IPS-18a (cell line): ENCODE results near the gene S100Z.
A peak's percentile ranks its signal among the peaks of the same experiment; 100 is the strongest.

Experiments
- H3K27ac ChIP-seq: one replicate; pipeline ENCODE4 v1.5.1; 2013; ENCODE audit warnings: low read length
- H3K27me3 ChIP-seq: one replicate; pipeline ENCODE4 v1.6.1; 2013; ENCODE audit warnings: mild to moderate bottlenecking, low read length; ENCODE audit not compliant: control insufficient read depth, insufficient read depth
- H3K36me3 ChIP-seq: one replicate; pipeline ENCODE4 v1.6.1; 2013; ENCODE audit warnings: low read depth, low read length; ENCODE audit not compliant: control insufficient read depth
- H3K4me1 ChIP-seq: one replicate; pipeline ENCODE4 v1.6.1; 2013; ENCODE audit warnings: low read depth, low read length; ENCODE audit not compliant: control insufficient read depth
- H3K4me3 ChIP-seq: one replicate; pipeline ENCODE4 v1.5.1; 2013; ENCODE audit warnings: low read length
- H3K9ac ChIP-seq: one replicate; pipeline ENCODE4 v1.6.1; 2013; ENCODE audit warnings: mild to moderate bottlenecking, low read length, moderate library complexity
- H3K9me3 ChIP-seq: one replicate; pipeline ENCODE4 v1.6.1; 2013; ENCODE audit warnings: low read depth, low read length; ENCODE audit not compliant: control insufficient read depth

S100Z gene

DNA sequence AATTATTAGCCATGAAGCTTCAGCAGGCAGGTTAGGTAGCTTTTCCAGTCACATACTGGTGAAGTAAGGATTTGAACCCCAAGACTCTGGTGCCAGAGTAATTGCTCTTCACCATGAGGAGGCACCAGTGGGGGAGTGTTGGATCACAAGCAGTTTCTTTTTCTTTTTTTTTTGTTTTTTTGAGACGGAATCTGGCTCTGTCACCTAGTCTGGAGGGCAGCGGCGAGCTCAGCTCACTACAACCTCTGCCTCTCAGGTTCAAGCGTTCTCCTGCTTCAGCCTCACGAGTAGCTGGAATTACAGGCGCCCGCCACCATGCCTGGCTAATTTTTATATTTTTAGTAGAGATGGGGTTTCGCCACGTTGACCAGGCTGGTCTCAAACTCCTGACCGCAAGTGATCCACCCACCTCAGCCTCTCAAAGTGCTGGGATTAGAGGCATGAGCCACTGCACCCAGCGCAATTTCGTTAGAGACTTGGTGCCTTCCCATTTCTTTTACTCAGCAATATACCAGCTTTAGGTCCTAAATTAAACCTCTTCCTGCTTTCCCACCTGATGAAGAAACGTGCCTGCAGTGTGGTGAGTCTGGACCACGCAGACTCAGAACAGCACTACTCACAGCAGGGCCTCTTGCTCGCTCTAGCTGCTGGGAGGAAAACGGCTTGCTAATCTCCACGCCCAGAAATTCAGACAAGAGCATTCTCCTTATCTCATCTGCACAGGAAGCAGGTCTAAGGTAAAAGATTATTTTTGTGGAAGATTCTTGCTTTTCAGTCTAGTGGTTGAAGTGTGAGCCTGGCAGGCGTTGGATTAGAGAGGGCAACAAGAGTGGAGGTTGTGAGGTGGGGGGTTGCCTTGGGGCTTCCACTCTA lies at the start of gene S100Z:
S100Z (plus strand) TSS at position 596 of the 873 bp plus-strand sequence. CDS start 25,346 bp downstream, outside the sequence.
- Histone ChIP-seq H3K9me3 (peaks cover 4% of the 10 kb centered on the region), H3K27ac (no peak within 1 kb of the TSS), H3K27me3 (no peaks in the 10 kb centered on the region), H3K4me3 (no peak within 1 kb of the TSS), H3K4me1 (no peaks in the 10 kb centered on the region), H3K9ac (no peak within 1 kb of the TSS), H3K36me3 (no peaks in the 10 kb centered on the region)

DNA sequence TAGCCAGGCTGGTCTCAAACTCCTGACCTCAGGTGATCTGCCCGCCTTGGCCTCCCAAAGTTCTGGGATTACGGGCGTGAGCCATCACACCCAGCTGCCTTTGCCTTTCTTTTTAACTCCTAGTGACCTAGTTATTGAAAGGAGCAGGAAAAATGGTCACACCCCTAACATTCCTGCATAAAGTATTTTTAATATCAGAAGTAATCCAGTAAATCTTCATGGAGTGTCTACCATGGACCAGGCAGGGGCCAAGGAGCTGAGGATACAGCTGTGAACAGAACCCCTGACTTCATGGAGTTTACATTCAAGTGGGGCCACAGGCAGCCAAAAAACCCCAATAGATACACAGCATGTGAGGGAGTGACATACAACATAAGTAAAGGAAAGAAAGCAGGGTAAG lies 49.2 kb upstream of the S100Z start:
- no peaks in the 10 kb centered on the region for H3K9me3 ChIP-seq
- H3K36me3 ChIP-seq, result no peaks in the 10 kb centered on the region
- no peak overlapping the region for H3K4me3 ChIP-seq
- H3K27ac ChIP-seq, result no peak overlapping the region
- no peaks in the 10 kb centered on the region for H3K27me3 ChIP-seq
- peaks cover 1% of the 10 kb centered on the region for H3K4me1 ChIP-seq
- no peak overlapping the region for H3K9ac ChIP-seq

DNA sequence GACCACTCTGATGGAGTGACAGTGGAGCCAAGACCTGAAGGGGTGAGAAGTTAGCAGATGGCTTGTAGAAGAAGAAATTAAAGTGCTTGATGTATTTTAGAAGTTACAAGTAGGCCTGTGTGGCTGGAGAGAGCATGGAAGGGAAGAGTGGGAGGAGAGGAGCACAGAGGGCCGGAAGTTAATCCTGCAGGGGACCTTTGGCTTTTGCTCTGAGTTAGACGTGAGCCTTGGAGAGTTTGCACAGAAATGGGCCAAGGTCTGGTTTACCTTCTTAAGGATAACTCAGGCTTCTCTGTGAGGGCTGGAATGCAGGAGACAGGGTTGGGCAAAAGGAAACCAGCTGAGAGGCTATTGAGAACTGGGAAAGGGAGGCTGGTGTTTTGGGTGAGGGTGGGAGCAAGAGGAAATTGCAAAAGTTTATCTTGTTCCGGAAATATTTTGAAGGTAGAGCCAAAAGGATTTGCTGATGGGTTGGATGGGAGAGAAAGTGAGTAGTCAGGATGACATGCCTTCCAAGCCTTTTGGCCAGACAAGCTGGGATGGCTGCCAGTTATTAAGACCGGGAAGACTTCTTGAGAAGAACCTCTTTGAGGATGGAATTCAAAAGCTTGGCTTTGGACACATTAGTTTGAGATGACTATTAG lies 48.5 kb upstream of the S100Z start:
- Histone ChIP-seq H3K4me1 (peaks cover 8% of the 10 kb centered on the region), H3K4me3 (no peak overlapping the region), H3K27ac (no peak overlapping the region), H3K27me3 (no peaks in the 10 kb centered on the region), H3K36me3 (no peaks in the 10 kb centered on the region), H3K9me3 (no peaks in the 10 kb centered on the region), H3K9ac (no peak overlapping the region)

DNA sequence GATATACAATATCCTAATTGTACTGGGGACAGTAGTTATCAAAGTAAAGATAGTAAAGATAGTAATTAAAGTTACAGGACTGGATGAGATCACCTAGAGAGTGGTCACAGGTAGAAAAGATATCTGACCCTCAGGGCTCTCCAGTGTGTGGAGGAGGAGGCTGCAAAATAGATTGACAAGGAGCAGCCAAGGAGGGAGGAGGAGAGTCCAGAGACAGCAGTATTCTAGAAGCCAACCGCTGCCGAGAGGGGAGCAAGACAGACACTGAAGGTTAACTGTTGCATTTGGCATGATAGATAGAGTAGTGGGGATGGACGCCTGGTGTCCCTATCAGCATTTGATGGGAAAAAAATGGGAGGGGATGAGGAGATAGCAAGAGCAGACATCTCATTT lies 48.0 kb upstream of the S100Z start:
- no peaks in the 10 kb centered on the region for H3K36me3 ChIP-seq
- no peak overlapping the region for H3K4me3 ChIP-seq
- no peaks in the 10 kb centered on the region for H3K9me3 ChIP-seq
- no peak overlapping the region for H3K27ac ChIP-seq
- H3K27me3 ChIP-seq, result no peaks in the 10 kb centered on the region
- H3K4me1 ChIP-seq, result peaks cover 12% of the 10 kb centered on the region
- no peak overlapping the region for H3K9ac ChIP-seq

DNA sequence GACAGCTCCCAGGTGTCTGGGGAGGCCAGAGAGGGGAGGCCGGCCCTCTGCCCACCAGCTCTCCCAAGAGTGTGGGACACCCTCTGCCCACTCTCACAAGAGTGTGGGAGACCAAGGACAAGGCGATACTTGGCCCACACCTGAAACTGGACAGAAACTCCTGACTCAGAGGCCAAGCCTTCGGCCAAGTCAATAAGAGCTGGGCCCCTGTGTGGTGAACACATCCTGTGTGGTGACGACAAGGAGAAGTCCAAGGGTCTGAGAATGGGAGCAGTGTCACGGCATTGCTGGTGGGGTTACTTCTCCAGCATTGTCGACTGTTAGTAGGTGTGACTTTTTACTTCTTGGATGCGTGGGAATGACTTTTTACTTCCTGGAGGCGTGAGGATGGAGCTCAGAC lies 45.5 kb upstream of the S100Z start:
- Histone ChIP-seq H3K9ac (no peak overlapping the region), H3K27me3 (no peaks in the 10 kb centered on the region), H3K36me3 (no peaks in the 10 kb centered on the region), H3K4me3 (no peak overlapping the region), H3K27ac (no peak overlapping the region), H3K9me3 (no peaks in the 10 kb centered on the region), H3K4me1 (peaks cover 34% of the 10 kb centered on the region)

DNA sequence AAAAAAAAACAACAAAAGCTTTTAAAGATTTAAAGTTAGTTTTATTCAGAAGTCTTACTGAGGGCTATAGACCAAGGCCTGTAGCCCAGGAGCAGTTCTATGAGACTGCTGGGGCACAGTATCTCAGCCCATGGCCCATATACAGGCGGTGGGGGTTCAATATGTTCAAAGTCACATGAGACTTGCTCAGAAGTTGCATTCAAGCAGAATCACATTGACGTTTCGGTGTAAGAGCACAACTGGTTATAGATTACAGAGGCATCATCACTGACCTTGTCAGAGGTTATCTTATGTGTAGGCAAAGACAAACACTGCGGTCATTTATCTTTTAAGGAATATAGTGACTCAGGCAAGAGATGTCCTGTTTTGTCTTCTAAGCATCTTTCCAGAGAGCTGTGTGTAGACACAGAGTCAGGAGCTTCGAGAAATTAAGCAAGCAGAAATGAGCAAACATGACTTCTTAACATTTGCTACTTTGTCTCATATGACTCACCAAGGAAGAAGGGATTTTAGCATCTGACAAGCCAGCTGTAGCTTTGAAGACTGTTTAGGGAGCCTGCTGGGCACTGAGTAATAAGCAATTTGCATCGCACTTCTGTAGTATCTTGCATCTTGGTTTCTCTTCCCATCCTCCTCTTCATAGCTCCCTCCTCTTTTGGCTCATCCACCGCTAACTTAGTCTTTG lies 43.9 kb upstream of the S100Z start:
- H3K27ac ChIP-seq, result peak overlapping the region; percentile 80
- H3K4me1 ChIP-seq, result peaks cover 35% of the 10 kb centered on the region
- H3K36me3 ChIP-seq, result no peaks in the 10 kb centered on the region
- peaks cover 2% of the 10 kb centered on the region for H3K9me3 ChIP-seq
- H3K27me3 ChIP-seq, result no peaks in the 10 kb centered on the region
- peak overlapping the region; percentile 5 for H3K9ac ChIP-seq
- H3K4me3 ChIP-seq, result peak overlapping the region; percentile 47

DNA sequence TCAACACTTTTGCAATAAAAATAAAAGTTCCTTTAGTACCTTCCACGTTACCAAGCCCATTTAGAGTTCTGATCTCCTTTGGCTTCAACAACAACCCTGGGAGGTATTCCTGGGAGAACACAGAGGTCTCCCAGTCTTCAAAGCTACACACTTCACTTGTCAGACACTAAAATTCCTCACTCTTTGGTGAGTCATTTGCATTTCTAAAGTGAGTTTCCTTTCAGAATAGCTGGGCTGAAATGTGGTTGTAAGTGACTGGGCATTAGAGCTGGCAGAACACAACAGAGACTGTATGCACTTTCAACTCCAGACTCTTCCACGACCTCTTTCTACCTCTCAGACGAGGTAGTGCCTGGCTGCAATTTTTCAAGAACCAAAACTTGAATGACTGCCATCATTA lies 42.5 kb upstream of the S100Z start:
- H3K9me3 ChIP-seq, result peaks cover 6% of the 10 kb centered on the region
- no peaks in the 10 kb centered on the region for H3K36me3 ChIP-seq
- peak overlapping the region; percentile 65 for H3K4me3 ChIP-seq
- H3K9ac ChIP-seq, result peak overlapping the region; percentile 81
- H3K27ac ChIP-seq, result peak overlapping the region; percentile 99
- no peaks in the 10 kb centered on the region for H3K27me3 ChIP-seq
- peaks cover 35% of the 10 kb centered on the region for H3K4me1 ChIP-seq

DNA sequence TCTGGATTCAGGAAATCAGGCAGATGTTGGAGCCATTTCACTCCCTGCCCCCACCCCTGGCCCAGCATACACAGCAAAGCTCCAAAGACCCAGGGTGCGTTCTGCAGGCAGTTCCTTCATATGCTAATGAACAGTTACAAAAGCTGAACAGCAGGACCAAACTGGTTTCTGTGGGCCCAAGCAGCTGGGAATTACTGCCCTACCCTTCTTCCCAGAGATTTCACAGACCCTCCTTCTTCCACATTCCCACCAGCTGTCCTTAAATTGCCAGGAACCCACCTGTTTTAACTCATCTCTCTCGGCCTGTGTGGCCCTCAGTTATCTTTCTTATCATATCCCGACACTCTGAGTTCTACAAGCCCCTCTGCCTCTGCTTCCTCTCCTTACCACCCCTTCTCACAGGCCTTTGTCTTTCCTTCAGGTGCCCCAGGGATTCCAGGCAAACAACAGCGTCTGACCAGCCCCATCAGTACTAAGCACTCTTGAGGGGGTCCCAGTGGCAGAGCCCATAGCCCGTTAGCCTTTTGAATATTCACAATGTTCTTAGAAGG lies 41.6 kb upstream of the S100Z start:
- peak overlapping the region; percentile 99 for H3K27ac ChIP-seq
- H3K36me3 ChIP-seq, result no peaks in the 10 kb centered on the region
- peak overlapping the region; percentile 65 for H3K4me3 ChIP-seq
- peaks cover 35% of the 10 kb centered on the region for H3K4me1 ChIP-seq
- H3K9ac ChIP-seq, result peak overlapping the region; percentile 81
- no peaks in the 10 kb centered on the region for H3K27me3 ChIP-seq
- H3K9me3 ChIP-seq, result peaks cover 6% of the 10 kb centered on the region

DNA sequence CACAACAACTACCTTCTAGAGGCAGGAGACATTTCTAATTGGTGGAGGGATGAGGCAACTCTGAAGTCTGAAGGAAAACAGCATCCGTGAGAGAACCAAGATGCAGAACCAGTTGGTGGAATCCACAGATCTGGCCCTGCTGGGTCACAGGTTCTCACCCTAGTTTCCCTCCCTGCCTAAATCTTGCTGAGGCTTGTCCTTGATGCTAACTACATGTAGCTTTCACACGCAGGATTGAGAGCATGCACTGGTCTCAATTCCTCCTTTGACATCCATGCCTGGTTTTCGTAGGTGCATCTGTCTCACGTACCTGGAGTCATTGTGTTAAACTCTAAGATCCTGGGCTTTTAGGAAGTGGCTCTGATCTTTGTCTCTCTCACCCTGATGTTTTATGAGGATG lies 40.7 kb upstream of the S100Z start:
- Histone ChIP-seq H3K9ac (no peak overlapping the region), H3K4me3 (no peak overlapping the region), H3K4me1 (peaks cover 35% of the 10 kb centered on the region), H3K36me3 (no peaks in the 10 kb centered on the region), H3K27ac (peak overlapping the region; percentile 59), H3K9me3 (peaks cover 6% of the 10 kb centered on the region), H3K27me3 (no peaks in the 10 kb centered on the region)

DNA sequence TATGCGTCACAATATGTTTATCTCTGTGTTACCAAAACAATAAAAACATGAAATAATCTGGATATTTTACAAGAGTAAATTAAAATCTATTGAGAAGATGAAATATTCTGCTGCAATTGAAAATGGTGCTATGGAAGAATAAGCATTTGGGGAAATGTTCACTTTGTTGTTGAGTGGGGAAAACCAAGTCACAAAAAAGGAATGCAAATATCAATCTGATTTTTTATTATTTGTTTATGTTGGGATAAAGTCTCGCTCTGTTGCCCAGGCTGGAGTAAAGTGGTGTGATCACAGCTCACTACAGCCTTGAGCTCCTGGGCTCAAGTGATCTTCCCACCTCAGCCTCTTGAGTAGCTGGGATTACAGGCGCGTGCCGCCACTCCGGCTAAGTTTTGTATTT lies 39.6 kb upstream of the S100Z start:
- no peak overlapping the region for H3K4me3 ChIP-seq
- no peaks in the 10 kb centered on the region for H3K36me3 ChIP-seq
- H3K4me1 ChIP-seq, result peaks cover 35% of the 10 kb centered on the region
- peaks cover 6% of the 10 kb centered on the region for H3K9me3 ChIP-seq
- H3K9ac ChIP-seq, result no peak overlapping the region
- no peaks in the 10 kb centered on the region for H3K27me3 ChIP-seq
- H3K27ac ChIP-seq, result no peak overlapping the region

DNA sequence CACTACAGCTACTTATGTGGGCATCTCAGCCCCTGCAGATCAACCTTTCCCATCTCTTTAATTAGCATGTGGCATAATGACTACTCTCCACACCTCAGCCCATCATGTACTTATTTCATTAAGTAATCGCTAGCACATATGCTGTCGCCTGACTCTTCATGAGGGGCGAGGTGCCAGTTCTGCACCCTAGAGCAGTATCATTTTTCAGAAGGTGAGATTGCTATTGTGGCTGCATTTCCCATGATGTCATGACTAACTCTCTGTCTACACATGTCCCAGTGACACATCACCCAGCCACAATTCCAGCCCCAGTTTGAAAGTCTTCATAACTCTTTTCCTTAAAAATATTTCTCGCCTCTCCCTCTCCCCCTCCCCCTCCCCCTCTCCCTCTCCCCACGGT lies 38.6 kb upstream of the S100Z start:
- no peak overlapping the region for H3K27ac ChIP-seq
- H3K9me3 ChIP-seq, result peaks cover 6% of the 10 kb centered on the region
- H3K9ac ChIP-seq, result no peak overlapping the region
- H3K4me3 ChIP-seq, result no peak overlapping the region
- no peaks in the 10 kb centered on the region for H3K27me3 ChIP-seq
- H3K36me3 ChIP-seq, result no peaks in the 10 kb centered on the region
- H3K4me1 ChIP-seq, result peaks cover 28% of the 10 kb centered on the region
